ENCODE results near the gene SH3D19.

Gene SH3D19

DNA sequence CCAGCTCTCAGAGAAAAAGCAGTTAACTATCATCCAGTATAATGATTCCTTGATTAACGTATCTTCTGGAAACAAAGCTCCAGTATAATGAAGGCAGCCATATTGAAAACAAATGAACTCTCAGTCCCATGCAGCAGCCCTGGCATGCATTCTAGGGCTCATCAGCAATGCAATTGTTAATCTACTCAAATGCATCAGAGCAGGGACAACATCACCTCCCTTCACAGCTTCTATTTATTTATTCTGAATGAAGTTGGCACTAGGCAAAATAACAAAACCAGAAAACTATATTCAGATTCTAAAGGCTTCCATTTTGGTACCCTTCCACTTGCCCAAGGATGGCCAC, 11.4 kb downstream of the SH3D19 start:
- in situ Hi-C loops (cut with HindIII; ENCODE audit: low pct_ligation_motif_present, low sequenced_read_pairs): no loop called here
- no peaks in the 10 kb centered on the region for H3K36me3 ChIP-seq (replicated peaks)
- H3K27me3 ChIP-seq (replicated peaks): no peaks in the 10 kb centered on the region
- H3K27ac ChIP-seq: no peak overlapping the region
- DNase-seq: no peak
- TF ChIP-seq, protein P1, sequence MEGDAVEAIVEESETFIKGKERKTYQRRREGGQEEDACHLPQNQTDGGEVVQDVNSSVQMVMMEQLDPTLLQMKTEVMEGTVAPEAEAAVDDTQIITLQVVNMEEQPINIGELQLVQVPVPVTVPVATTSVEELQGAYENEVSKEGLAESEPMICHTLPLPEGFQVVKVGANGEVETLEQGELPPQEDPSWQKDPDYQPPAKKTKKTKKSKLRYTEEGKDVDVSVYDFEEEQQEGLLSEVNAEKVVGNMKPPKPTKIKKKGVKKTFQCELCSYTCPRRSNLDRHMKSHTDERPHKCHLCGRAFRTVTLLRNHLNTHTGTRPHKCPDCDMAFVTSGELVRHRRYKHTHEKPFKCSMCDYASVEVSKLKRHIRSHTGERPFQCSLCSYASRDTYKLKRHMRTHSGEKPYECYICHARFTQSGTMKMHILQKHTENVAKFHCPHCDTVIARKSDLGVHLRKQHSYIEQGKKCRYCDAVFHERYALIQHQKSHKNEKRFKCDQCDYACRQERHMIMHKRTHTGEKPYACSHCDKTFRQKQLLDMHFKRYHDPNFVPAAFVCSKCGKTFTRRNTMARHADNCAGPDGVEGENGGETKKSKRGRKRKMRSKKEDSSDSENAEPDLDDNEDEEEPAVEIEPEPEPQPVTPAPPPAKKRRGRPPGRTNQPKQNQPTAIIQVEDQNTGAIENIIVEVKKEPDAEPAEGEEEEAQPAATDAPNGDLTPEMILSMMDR (IDR thresholded peaks at IDR 0.05; ENCODE audit: low read depth, low read length, missing control alignments): no peak
- no peak overlapping the region for H3K4me3 ChIP-seq (ENCODE audit: low read depth, low read length)

GRCh38 chr4:151313306-151314009, 11.9 kb downstream of the SH3D19 start:
- in situ Hi-C loops (cut with HindIII; ENCODE audit: low pct_ligation_motif_present, low sequenced_read_pairs): no loop called here

GRCh38 chr4:151310124-151310728, 15.2 kb downstream of the SH3D19 start:
- H3K27me3 ChIP-seq (replicated peaks): no peaks in the 10 kb centered on the region
- H3K27ac ChIP-seq: no peak overlapping the region
- in situ Hi-C loops (cut with HindIII; ENCODE audit: low pct_ligation_motif_present, low sequenced_read_pairs): no loop called here
- H3K36me3 ChIP-seq (replicated peaks): no peaks in the 10 kb centered on the region
- TF ChIP-seq, protein P1 (IDR thresholded peaks at IDR 0.05; ENCODE audit: low read depth, low read length, missing control alignments): no peak
- no peak overlapping the region for H3K4me3 ChIP-seq (ENCODE audit: low read depth, low read length)
- no peak for DNase-seq

More at GRCh38 chr4:151313306-151314009, 11.9 kb downstream of the SH3D19 start:
- Histone ChIP-seq H3K4me3 (ENCODE audit: low read depth, low read length) (no peak overlapping the region), H3K36me3 (replicated peaks) (no peaks in the 10 kb centered on the region), H3K27me3 (replicated peaks) (no peaks in the 10 kb centered on the region), H3K27ac (no peak overlapping the region)
- TF ChIP-seq, protein P1 (IDR thresholded peaks at IDR 0.05; ENCODE audit: low read depth, low read length, missing control alignments): no peak
- no peak for DNase-seq

GRCh38 chr4:151304755-151305154, 20.6 kb downstream of the SH3D19 start:
- DNase-seq: no peak
- H3K27ac ChIP-seq: no peak overlapping the region
- in situ Hi-C loops (cut with HindIII; ENCODE audit: low pct_ligation_motif_present, low sequenced_read_pairs): no loop called here
- no peaks in the 10 kb centered on the region for H3K36me3 ChIP-seq (replicated peaks)
- TF ChIP-seq, protein P1 (IDR thresholded peaks at IDR 0.05; ENCODE audit: low read depth, low read length, missing control alignments): no peak
- H3K4me3 ChIP-seq (ENCODE audit: low read depth, low read length): no peak overlapping the region
- no peaks in the 10 kb centered on the region for H3K27me3 ChIP-seq (replicated peaks)

GRCh38 chr4:151304226-151304625, 21.2 kb downstream of the SH3D19 start:
- in situ Hi-C loops (cut with HindIII; ENCODE audit: low pct_ligation_motif_present, low sequenced_read_pairs): no loop called here
- no peak for DNase-seq

More at GRCh38 chr4:151304226-151304625, 21.2 kb downstream of the SH3D19 start:
- Histone ChIP-seq H3K27ac (no peak overlapping the region), H3K4me3 (ENCODE audit: low read depth, low read length) (no peak overlapping the region), H3K27me3 (replicated peaks) (no peaks in the 10 kb centered on the region), H3K36me3 (replicated peaks) (no peaks in the 10 kb centered on the region)
- TF ChIP-seq, protein P1 (IDR thresholded peaks at IDR 0.05; ENCODE audit: low read depth, low read length, missing control alignments): no peak
